ENCODE results near the gene RGR.
"Not testable (repeated sequence)": the region's sequence is repeated elsewhere in the genome, so short reads cannot be mapped to it uniquely, and the experiment has no call there.

GRCh38 chr10:84279876-84280475 is 35.1 kb downstream of the RGR start:
- TF ChIP-seq CTCF, POLR2A, POLR2AphosphoS5 (IDR thresholded peaks at IDR 0.05): not testable (repeated sequence)

All from suprapubic skin (tissue), 4 donors.